Neural progenitor cell (in vitro differentiated cells): ENCODE measurements around the gene TEAD1.
A peak's percentile ranks its signal among the peaks of the same experiment; 100 is the strongest.

Experiments
- CTCF ChIP-seq: fragments of 200-600 bp; sonication (generic); IDR thresholded peaks from 2 replicates; pipeline ENCODE4 v1.5.1; 2017; ENCODE audit warnings: antibody characterized with exemption, mild to moderate bottlenecking
- EZH2 ChIP-seq: fragments of 200-600 bp; sonication (generic); IDR thresholded peaks from 2 replicates; pipeline ENCODE4 v1.6.1; 2017; ENCODE audit warnings: antibody characterized with exemption, mild to moderate bottlenecking, moderate library complexity
- EZH2phosphoT487 ChIP-seq: fragments of 200-600 bp; sonication (generic); IDR thresholded peaks from 2 replicates; pipeline ENCODE4 v1.6.1; 2017; ENCODE audit warnings: antibody characterized with exemption

- no peak for TF ChIP-seq EZH2phosphoT487
- no peak for TF ChIP-seq CTCF
- TF ChIP-seq EZH2, result peak; percentile 6
These were observed 6.2 kb downstream of the TEAD1 start for GRCh38 chr11:12680246-12680939.
